GM20000 (cell line): ENCODE data around the gene RNU1-2.
"Not testable (repeated sequence)": the region's sequence is repeated elsewhere in the genome, so short reads cannot be mapped to it uniquely, and the experiment has no call there.

ENCODE experiments used
- DNase-seq: peaks from one replicate; pipeline ENCODE4 v3.0.0; 2012; ENCODE audit warnings: low spot score
- TF ChIP-seq, protein P1 (sequence below): IDR thresholded peaks from 2 replicates; pipeline ENCODE4 v1.5.1; 2012; ENCODE audit warnings: mild to moderate bottlenecking, control low read depth; ENCODE audit errors: extremely low read depth, missing control alignments

RNU1-2 gene

DNA sequence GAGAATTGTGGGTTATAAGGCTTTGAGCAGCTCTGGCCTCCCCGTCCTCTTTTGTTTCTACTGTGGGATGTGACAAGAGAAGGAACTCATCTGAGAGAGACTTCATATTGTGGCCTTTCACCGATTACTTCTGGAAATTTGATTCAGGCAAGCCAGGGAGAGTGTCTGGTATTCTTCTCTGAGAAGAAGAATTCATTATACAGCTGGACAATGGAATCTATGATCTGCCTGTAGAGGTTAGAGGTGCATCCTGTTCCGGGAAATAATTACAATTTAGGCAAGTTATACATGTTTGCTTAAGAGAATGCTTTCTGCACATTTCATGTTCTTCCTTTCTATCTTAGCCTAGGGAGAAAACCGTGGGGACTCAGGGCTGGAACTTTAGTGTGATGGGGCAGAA, 12.8 kb upstream of the RNU1-2 start:
- DNase-seq = no peak
- TF ChIP-seq, protein P1, sequence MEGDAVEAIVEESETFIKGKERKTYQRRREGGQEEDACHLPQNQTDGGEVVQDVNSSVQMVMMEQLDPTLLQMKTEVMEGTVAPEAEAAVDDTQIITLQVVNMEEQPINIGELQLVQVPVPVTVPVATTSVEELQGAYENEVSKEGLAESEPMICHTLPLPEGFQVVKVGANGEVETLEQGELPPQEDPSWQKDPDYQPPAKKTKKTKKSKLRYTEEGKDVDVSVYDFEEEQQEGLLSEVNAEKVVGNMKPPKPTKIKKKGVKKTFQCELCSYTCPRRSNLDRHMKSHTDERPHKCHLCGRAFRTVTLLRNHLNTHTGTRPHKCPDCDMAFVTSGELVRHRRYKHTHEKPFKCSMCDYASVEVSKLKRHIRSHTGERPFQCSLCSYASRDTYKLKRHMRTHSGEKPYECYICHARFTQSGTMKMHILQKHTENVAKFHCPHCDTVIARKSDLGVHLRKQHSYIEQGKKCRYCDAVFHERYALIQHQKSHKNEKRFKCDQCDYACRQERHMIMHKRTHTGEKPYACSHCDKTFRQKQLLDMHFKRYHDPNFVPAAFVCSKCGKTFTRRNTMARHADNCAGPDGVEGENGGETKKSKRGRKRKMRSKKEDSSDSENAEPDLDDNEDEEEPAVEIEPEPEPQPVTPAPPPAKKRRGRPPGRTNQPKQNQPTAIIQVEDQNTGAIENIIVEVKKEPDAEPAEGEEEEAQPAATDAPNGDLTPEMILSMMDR = no peak

DNA sequence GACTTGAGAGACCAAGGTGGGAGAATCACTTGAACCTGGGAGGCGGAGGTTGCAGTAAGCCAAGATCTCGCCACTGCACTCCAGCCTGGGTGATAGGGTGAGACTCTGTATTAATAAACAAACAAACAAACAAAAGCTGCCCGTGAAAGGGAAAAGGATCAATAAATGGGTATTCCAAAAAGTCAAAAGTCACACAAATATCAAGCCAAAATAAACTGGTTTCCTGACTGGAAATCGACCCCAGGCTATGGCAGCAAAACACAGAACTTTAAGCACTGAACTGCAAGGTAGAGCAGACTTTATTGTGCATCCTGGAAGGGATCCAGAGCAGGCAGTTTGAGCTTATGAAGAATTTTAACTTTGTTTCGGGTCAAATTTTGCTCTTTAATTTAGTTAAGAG, 11.3 kb upstream of the RNU1-2 start:
- DNase-seq = not testable (repeated sequence)

DNA sequence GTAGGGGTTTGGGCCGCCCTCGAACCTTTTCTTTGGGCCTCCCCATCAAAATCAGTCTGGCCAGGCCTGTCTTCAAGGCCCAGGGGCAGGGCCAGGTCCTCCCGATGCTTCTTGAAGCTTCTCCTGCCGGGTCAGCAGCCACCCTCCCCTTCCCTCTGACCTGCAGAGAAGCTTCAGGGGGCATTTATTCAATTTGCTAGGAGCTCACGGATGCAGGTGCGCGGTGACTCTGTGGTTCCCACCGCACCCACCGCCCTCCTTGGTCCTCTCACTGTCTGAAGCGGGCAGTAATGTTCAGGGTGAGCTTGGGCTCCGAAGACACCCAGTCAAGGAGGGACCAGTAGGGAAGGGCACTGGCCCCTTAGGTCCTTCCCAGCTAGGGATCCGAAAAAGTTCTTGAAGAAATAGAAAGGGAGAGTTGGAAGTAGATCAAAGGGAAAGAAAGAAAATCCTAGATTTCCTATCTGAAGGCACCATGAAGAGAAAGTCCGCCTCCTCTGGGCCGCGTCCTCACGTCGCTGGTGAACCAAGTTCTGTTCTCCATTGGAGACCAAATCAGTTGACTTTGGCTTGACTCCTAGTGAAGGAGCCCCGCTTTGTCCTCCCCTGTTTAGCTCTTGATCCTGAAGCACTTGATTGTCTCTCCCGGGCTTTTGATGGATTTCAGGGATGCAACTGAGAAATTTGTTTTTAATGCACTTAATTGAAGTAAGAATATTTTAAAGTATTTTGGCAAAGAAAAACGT, 8.7 kb upstream of the RNU1-2 start:
- DNase-seq = no peak

DNA sequence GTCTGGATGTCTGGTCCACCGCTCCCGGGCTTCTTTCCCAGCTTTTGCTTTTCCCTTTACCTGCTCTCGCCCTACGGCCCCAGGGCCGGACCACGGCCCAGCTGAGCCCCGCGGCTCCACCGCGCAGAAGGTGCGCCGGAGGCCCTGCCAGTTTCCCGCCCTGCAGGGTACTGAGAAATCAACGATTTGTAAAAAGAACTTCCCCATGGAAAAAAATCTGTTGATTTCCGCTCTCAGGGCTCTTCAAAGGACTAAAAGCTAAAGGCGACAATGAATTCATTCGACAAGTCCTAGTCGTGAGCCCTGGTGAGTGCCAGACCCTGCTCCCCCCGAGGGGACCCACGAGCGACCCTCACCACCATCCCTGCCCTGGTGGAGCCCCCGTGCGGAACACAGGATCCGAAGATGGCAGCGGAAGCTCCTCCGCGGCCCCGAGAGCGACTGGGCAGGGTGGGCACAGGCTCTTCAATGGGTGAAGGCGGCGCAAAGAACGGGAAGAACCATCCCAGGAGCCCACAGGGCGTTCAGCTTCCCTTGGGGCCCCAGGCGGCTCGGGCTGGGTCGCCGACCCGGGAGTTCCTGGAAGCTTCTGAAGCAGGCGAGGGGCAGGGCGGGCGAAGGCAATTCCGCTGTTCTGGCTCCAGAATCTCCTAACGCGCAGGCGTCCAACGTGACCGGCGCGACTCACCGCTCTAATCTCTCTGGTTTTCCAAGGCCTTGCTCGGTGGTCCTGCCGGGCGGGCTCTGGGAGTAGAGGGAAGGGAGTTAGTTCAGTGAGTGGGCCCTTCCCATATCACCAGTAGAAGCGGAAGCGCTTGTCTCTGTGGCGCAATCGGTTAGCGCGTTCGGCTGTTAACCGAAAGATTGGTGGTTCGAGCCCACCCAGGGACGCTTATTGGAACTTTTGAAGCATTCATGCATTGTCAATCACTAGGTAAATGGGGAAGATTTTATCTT, 6.6 kb upstream of the RNU1-2 start:
- no peak for DNase-seq
- TF ChIP-seq, protein P1 = no peak

More for the DNA sequence above, 8.7 kb upstream of the RNU1-2 start:
- TF ChIP-seq, protein P1 = no peak

DNA sequence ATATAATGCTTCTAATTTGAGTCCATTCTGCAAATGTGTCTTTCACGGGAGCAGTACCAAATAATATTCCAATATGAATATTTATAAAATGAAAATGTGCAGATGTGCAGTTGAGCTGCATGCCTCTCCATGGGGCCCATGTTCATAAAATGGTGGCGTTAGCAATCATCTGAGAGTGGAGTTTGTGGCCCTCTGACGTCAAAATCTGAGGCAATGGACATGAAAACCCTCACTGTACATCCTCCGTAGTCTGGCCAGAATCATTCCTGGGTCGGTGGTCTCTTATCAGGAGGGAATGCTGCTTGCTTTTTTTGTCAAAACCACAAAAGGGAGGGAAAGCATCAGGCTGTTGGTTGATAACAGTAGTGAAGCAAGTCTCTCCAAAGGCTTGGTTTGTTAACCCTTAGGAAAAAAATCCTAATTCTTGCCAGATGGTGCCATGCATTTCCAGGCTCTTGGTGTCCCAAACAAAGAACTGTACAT, 5.2 kb upstream of the RNU1-2 start:
- DNase-seq = not testable (repeated sequence)

DNA sequence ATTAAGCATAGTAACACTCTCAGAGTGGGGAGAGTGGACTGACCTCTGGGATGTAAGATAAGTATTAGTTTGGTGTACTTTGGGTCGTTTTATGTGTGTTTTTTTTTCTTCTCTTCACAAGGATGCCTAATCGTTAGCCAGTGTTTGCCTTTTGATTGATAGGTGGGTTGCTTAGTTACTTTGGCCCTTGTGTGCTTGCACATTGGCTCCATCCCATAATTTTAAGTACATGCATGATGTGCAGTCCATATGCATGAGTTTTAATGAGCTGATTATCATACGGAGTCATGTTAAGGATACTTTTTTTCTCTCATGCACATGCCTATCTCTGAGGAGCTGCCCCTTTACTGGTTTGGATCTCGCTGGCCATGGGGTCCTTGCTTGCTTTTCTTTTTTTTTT, 4.7 kb upstream of the RNU1-2 start:
- DNase-seq = not testable (repeated sequence)

DNA sequence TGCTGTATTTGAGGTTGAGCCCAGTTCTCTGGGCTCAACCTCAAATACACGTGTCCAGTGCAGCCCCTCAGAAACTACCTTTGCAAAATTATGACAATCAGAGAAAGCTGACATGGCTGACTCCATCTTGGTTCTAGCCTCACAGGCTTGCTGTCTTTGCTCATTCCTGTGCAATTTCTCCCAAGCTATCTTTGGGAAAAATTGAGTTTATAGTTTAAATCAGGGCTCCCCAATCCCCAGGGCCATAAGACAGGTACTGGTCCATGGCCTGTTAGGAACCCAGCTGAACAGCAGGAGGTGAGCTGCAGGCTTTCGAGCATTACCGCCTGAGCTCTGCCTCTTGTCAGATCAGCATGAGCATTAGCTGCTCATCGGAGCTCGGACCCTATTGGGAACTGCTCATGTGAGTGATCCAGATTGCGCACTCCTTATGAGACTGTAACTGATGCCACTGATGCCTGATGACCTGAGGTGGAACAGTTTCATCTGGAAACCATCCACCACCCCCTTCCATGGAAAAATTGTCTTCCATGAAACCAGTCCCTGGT, 2.7 kb upstream of the RNU1-2 start:
- DNase-seq = not testable (repeated sequence)

DNA sequence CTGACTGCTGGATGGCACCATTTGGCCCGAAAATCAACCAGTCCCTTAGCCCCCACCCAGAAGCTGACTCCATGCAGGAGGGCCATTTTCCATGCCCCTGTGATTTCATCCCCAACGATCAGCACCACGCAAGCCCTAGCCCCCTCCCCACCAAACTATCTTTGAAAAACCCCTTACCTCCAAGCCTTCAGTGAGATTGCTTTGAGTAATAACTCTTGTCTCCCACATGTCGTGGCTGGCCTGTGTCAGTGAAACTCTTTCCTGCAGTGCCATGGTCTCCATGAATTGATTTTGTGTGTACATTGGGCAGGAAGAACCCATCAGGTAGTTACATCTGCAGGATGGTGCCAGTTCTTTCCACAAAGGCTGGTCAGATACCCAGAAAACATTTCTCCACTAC, 2.0 kb upstream of the RNU1-2 start:
- not testable (repeated sequence) for DNase-seq

DNA sequence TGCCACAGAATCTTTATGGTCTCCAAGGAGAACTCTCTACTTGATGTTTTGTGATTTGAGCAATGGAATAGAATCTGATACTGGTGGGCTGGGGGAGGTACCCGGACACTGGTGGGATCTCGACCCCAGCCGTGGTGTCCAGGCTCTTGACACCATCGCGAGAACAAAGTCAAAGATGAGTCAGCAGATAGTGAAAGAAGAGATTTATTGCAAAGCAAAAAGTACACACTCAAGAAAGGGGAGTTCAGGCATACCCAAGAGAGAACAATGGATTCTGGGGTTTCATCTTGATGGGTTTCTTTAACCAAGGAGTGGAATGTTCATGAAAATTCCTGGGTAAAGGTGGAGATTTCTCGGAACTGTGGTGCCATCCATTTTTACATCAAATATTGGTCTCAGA, 1.4 kb upstream of the RNU1-2 start:
- not testable (repeated sequence) for DNase-seq

DNA sequence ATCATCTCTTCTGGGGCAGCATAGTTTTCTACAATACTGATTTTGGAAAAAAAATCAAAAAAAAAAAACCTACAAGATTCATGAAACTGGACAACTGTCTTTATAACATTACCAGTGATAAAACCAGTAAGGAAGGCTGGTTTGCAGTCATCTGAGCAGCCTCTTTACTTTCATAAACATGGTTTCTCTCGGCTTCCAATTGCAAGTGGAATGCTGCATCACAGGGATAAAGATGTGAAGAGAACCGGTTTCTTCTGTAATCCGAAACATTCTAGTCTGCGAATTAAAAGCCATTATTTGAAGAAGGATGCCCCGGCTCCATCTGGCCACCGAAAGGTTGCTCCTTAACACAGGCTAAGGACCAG, 565 bp upstream of the RNU1-2 start:
- not testable (repeated sequence) for DNase-seq

DNA sequence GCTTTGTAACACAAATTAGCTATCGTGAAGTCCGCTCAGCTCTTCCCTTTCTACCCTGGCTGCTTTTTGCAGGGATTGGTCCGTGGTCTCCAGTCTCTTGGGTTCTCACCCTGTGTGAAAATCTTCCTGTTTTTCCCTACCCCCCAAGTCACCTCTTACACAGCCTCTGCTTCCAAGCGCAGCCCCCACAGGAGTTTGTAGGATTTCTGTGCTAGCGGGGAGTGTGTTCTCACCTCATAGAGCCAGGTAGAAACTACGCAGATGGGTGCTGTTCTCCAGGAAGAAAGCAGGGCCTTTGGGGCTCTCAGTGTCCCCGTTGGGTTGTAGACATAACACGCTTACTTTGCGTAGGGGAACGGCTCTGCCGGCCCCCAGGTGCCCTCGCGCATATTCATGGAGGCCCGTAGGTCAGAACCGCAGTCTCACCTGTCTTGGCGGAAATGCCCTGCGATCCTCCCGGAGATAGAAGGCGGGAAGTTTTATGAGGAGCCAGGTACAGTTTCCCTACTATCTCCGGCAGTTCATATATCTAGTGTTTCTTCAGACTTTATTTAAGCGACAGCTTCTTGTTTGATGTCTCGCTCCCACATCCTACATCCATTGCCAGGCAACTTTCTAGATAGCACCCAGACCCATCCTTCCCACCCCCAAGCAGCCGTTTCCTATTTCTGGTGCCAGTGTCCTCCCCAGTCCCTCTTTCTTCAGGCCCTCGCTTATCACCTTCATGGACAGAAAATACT, 706 bp downstream of the RNU1-2 start:
- not testable (repeated sequence) for DNase-seq

DNA sequence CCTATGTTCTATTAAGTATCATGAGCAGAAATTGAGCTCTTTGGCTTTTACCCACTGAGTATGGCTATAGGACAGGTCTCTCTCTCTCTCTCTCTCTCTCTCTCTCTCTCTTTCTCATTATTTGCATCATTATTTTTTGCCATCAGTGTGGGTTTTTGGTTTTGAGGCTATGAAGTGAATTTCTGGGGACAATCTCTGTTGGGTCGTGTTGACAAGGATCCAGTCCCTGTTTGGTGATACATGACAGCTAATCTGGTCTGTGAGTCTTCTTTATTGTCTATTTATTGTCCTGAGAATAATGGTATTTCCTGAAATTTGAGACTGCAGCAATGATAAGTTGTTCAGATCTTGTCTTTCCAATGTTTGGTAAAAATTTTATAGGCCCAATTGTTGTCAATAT, 1.9 kb downstream of the RNU1-2 start:
- DNase-seq = not testable (repeated sequence)

DNA sequence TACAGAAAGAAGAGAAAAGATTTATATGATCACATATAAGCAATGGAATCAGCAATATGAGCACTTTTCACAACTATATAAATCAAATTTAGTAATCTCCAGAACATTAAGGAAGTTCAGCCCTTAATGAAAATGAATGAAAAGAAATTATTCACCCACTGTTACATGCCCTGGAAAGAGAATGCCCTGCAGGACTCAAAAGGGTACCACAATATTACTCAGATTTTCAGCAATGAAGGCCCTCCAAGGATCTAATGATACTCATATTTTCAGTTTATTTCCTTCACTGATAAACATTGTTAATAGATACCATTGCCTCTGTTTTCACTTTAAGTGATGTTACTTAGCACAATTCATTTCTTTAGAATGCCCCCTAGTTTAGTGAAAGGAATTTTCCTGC, 2.5 kb downstream of the RNU1-2 start:
- not testable (repeated sequence) for DNase-seq

DNA sequence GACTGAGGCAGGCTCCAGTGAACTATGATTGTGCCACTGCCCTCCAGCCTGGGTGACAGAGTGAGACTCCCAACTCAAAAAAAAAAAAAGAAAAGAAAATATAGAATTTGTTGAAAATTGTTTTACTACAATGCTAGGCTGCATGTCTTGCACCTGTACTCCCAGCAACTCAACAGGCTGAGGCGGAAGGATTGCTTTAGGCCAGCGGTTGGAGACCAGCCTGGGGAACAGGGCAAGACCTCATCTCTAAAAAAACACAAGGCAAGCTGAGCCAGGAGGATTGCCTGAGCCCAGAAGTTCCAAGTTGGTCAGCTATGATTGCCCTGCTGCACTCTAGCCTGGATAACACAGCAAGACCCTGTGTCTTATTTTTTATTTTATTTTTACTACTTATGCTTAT, 3.2 kb downstream of the RNU1-2 start:
- not testable (repeated sequence) for DNase-seq
